Smooth muscle cell of the brain vasculature (primary cell): ENCODE data around the gene RAPGEF1.

Experiments
- DNase-seq: peaks from one replicate; pipeline ENCODE4 v3.0.0-alpha.2; 2012; ENCODE audit warnings: low read depth, low spot score

Gene RAPGEF1

GRCh38 chr9:131642496-131643083 lies 97.3 kb downstream of the RAPGEF1 start:
- no peak for DNase-seq

- peak; percentile 65 for DNase-seq
These were observed 98.0 kb downstream of the RAPGEF1 start for GRCh38 chr9:131641618-131642495.

- no peak for DNase-seq
These were observed 99.3 kb downstream of the RAPGEF1 start for GRCh38 chr9:131640438-131641137.

- DNase-seq: no peak
These were observed 100.0 kb downstream of the RAPGEF1 start for GRCh38 chr9:131639769-131640437.

GRCh38 chr9:131636593-131636992 lies 103.3 kb downstream of the RAPGEF1 start:
- DNase-seq: no peak

GRCh38 chr9:131635892-131636291 lies 104.0 kb downstream of the RAPGEF1 start:
- no peak for DNase-seq

- peak; percentile 67 for DNase-seq
These were observed 104.6 kb downstream of the RAPGEF1 start for GRCh38 chr9:131635285-131635684.

- DNase-seq: no peak
These were observed 106.3 kb downstream of the RAPGEF1 start for GRCh38 chr9:131633491-131634031.

- DNase-seq: no peak
These were observed 108.6 kb downstream of the RAPGEF1 start for GRCh38 chr9:131631306-131631705.

GRCh38 chr9:131630205-131630831 lies 109.6 kb downstream of the RAPGEF1 start:
- DNase-seq: no peak

GRCh38 chr9:131629825-131630204 lies 110.1 kb downstream of the RAPGEF1 start:
- DNase-seq: no peak

GRCh38 chr9:131629226-131629500 lies 110.7 kb downstream of the RAPGEF1 start:
- no peak for DNase-seq

- DNase-seq: no peak
These were observed 111.2 kb downstream of the RAPGEF1 start for GRCh38 chr9:131628459-131629225.

- DNase-seq: no peak
These were observed 112.0 kb downstream of the RAPGEF1 start for GRCh38 chr9:131627648-131628458.

GRCh38 chr9:131627326-131627647 lies 112.6 kb downstream of the RAPGEF1 start:
- DNase-seq: no peak

- no peak for DNase-seq
These were observed 113.8 kb downstream of the RAPGEF1 start for GRCh38 chr9:131625790-131626670.

- DNase-seq: no peak
These were observed 114.4 kb downstream of the RAPGEF1 start for GRCh38 chr9:131625508-131625787.

GRCh38 chr9:131624636-131625507 lies 115.0 kb downstream of the RAPGEF1 start:
- DNase-seq: no peak
